HFF-Myc (cell line): ENCODE results near the gene P2RX3.

Experiments used
- DNase-seq: peaks from one replicate; pipeline ENCODE4 v3.0.0-alpha.2; 2011; ENCODE audit warnings: low read depth; ENCODE audit errors: extremely low read depth
- H3K4me3 ChIP-seq: replicated peaks from 2 replicates; pipeline ENCODE4 v1.5.1; 2011; ENCODE audit warnings: low read depth, mild to moderate bottlenecking, control low read depth, low read length
- TF ChIP-seq, protein P1 (sequence below): IDR thresholded peaks from 2 replicates; pipeline ENCODE4 v1.5.1; 2012; ENCODE audit warnings: mild to moderate bottlenecking, low read depth, low read length, control low read depth; ENCODE audit errors: missing control alignments

P2RX3 gene

DNA sequence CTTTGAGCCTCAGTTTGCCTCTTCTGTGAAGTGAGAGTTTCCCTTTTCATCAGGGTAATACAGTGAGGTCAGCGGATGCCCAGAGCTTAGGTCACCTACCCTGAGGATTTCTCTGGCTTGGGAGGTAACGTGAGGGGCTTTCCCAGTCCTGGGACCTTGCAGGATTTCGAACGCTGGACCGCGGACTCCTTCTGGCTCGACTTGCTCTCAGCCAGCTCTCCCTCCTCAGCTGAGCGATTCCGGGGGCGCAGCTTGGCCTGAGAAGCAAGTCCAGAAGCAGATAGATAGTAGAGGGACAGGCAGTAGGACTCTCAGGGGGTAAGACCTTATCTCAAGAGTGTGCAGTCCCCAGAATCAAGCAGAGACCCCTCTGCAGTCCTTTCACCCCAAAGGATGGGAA lies 37.4 kb upstream of the P2RX3 start:
- TF ChIP-seq, protein P1, sequence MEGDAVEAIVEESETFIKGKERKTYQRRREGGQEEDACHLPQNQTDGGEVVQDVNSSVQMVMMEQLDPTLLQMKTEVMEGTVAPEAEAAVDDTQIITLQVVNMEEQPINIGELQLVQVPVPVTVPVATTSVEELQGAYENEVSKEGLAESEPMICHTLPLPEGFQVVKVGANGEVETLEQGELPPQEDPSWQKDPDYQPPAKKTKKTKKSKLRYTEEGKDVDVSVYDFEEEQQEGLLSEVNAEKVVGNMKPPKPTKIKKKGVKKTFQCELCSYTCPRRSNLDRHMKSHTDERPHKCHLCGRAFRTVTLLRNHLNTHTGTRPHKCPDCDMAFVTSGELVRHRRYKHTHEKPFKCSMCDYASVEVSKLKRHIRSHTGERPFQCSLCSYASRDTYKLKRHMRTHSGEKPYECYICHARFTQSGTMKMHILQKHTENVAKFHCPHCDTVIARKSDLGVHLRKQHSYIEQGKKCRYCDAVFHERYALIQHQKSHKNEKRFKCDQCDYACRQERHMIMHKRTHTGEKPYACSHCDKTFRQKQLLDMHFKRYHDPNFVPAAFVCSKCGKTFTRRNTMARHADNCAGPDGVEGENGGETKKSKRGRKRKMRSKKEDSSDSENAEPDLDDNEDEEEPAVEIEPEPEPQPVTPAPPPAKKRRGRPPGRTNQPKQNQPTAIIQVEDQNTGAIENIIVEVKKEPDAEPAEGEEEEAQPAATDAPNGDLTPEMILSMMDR = no peak
- DNase-seq = no peak
- no peak overlapping the region for H3K4me3 ChIP-seq

DNA sequence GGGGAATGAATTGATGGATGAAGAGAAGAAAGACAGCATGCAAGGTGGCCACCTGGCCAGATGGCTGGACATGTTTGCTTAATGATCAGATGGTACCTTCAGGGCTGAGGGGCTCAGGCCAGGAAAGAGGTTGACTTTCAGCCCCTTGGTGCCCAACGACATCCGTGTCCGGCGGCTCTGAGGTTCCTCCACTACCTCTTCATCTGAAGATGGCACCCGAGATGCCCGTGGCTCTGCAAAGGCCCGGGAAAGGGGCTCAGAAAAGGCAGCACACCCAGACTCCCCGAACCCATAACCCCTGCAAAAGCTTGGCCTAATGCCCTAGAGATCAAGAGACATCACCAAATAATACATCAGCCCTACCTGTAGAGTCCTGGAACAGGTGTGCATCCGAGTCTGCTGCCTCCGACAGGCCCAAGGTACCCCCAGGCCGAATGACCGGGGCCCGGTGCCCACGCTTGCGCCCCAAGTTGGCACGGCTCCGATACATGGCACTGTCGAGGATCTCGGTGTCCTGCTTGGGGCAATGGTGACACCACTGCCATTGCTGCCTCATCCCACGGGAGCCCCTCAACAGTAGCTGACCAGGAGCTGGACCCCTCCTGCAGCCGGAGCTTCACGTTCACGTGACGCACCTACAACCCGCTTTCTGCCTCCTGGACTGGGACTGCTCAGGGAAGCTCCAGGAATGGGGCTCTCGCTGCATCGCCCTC lies 36.3 kb upstream of the P2RX3 start:
- TF ChIP-seq, protein P1 = no peak
- no peak for DNase-seq
- H3K4me3 ChIP-seq = no peak overlapping the region

DNA sequence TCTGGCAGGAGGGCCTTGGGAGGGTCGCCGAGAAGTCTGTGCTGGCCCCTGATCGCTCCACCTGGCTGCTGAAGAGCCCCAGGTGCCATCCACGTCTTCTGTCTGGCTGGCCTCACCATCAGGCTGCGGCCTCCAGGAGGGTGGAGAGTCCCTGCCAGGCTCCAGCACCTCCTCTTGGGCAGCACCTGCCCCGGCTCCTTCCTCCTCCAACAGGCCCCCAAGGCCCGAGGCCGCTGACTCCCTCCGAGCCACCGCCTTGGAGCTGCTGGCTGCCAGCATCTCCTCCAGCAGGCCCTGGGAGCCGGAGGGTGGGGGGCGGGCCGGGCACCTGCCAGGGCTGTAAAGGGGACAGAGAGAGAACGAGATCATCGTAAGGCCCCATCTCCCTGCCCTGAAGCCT lies 35.7 kb upstream of the P2RX3 start:
- H3K4me3 ChIP-seq = no peak overlapping the region
- DNase-seq = no peak
- TF ChIP-seq, protein P1 = no peak

DNA sequence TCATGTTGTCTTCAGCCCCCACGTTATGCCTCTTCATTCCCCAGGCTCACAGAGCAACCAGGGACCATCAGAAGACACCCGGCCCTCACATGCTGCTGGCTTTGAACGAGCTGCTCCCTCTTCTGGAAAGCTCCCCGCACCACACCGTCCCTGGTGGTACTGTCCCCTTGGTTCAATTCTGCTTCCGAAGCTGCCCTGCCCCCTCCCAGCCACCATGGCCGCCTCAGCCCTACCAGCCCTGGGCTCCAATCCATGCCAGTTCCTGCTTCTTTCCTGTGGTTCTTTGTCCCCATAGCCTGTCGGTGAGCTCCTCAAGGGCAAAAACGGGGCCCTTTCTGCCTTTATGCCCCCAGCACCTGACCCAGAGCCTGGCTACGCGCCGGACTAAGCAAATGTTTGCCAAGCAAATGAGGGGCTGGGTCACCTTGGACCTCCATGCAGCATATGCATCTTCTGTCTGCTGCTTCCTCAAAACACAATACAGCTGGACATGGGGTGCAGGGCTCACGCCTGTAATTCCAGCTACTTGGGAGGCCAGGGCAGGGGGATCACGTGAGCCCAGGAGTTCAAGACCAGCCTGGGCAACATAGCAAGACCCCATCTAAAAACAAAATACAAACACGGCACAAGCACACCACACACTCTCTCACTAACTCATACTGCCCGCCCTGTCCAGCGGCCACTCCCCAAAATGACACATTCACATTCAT lies 34.7 kb upstream of the P2RX3 start:
- no peak for DNase-seq
- H3K4me3 ChIP-seq = no peak overlapping the region
- TF ChIP-seq, protein P1 = no peak

DNA sequence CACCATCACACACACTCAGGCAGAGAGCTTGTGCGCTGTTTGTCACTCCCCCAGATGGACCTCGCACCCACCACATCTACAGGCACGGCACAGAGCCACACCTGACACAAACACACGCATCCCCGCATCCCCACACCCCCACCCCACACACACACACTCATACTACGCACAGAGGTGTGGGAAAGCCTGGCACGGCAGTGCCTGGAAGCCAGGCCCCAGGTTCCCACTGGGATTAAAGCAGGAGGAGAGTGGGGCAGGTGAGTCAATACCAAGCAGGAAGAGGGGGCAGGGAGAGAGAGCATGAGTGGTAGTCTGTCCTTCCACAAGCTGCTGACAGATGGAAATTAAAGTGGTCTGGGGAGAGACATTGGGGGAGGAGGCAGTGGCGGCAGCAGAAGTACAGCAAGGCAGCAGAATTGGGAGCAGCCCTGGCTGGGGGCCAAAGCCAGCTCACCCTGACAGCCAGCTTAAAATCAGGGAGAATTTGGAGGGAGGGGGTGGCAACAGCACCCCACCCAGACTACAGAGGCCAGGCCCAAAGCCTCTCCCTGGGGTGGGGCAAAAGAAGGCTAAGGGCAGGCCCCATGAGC lies 34.1 kb upstream of the P2RX3 start:
- no peak for DNase-seq
- TF ChIP-seq, protein P1 = no peak
- H3K4me3 ChIP-seq = no peak overlapping the region

DNA sequence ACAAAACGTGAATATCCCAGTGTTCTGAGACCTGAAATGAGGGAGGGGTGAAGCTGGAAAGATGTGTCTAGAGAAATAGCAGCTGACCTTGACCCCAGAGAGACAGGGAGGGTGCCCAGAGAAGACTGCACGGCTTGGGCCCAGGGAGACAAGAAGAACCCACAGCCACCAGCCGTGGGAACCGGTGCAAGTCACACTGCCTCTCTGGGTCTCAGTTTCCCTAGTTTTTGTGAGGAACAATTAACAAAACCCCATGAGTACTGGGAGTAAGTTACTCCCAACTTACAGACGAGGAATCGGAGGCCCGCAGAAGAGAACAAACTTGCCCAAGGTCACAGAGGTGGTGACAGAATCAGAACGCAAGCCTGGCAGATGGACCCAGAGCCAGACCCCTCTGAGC lies 32.6 kb upstream of the P2RX3 start:
- DNase-seq = no peak

More for the DNA sequence above, 32.6 kb upstream of the P2RX3 start:
- TF ChIP-seq, protein P1 = no peak
- H3K4me3 ChIP-seq = no peak overlapping the region
